Cerebellar nuclear complex (tissue), 1 donor: ENCODE data around the gene ADRB2.

Experiments
- DNase-seq, 2 experiments: peaks; one replicate each; lab custom pipeline; 2025; lab: John Stamatoyannopoulos, UW

ADRB2 gene

GRCh38 chr5:148805326-148806290 lies 20.8 kb upstream of the ADRB2 start:
- DNase-seq: no peak

- no peak for DNase-seq
Observed at GRCh38 chr5:148806520-148806931, 19.9 kb upstream of the ADRB2 start.

GRCh38 chr5:148807851-148808250 lies 18.6 kb upstream of the ADRB2 start:
- DNase-seq: no peak

- no peak for DNase-seq
Observed at GRCh38 chr5:148808864-148809642, 17.4 kb upstream of the ADRB2 start.

GRCh38 chr5:148809781-148810524 lies 16.5 kb upstream of the ADRB2 start:
- no peak for DNase-seq

GRCh38 chr5:148810823-148811222 lies 15.6 kb upstream of the ADRB2 start:
- no peak for DNase-seq

GRCh38 chr5:148811756-148812155 lies 14.7 kb upstream of the ADRB2 start:
- DNase-seq: no peak

- no peak for DNase-seq
Observed at GRCh38 chr5:148815086-148815485, 11.3 kb upstream of the ADRB2 start.

GRCh38 chr5:148815578-148815977 lies 10.8 kb upstream of the ADRB2 start:
- no peak for DNase-seq

- no peak for DNase-seq
Observed at GRCh38 chr5:148816357-148816756, 10.1 kb upstream of the ADRB2 start.

GRCh38 chr5:148816782-148817181 lies 9.6 kb upstream of the ADRB2 start:
- no peak for DNase-seq

GRCh38 chr5:148817606-148818005 lies 8.8 kb upstream of the ADRB2 start:
- no peak for DNase-seq

- no peak for DNase-seq
Observed at GRCh38 chr5:148820461-148821395, 5.7 kb upstream of the ADRB2 start.

- DNase-seq: no peak
Observed at GRCh38 chr5:148823871-148824270, 2.5 kb upstream of the ADRB2 start.

- DNase-seq: no peak
Observed at GRCh38 chr5:148825716-148826052, 727 bp upstream of the ADRB2 start.

GRCh38 chr5:148826739-148827070 lies 294 bp downstream of the ADRB2 start:
- no peak for DNase-seq

GRCh38 chr5:148827723-148828122 lies 1.3 kb downstream of the ADRB2 start:
- DNase-seq: no peak

GRCh38 chr5:148828511-148829247 lies 2.3 kb downstream of the ADRB2 start:
- DNase-seq: no peak

- no peak for DNase-seq
Observed at GRCh38 chr5:148829248-148829594, 2.8 kb downstream of the ADRB2 start.

GRCh38 chr5:148829734-148830133 lies 3.3 kb downstream of the ADRB2 start:
- no peak for DNase-seq

GRCh38 chr5:148830211-148830610 lies 3.8 kb downstream of the ADRB2 start:
- no peak for DNase-seq
